ENCODE results near the gene MMD.

MMD gene

GRCh38 chr17:55363033-55363432 lies 58.6 kb downstream of the MMD start:
- H2AK5ac ChIP-seq (ENCODE audit: low read length): no peak overlapping the region
- no peak overlapping the region for H2BK120ac ChIP-seq (ENCODE audit: insufficient read depth, low read length, poor library complexity)
- no peaks in the 10 kb centered on the region for H3K79me1 ChIP-seq (ENCODE audit: low read length)

DNA sequence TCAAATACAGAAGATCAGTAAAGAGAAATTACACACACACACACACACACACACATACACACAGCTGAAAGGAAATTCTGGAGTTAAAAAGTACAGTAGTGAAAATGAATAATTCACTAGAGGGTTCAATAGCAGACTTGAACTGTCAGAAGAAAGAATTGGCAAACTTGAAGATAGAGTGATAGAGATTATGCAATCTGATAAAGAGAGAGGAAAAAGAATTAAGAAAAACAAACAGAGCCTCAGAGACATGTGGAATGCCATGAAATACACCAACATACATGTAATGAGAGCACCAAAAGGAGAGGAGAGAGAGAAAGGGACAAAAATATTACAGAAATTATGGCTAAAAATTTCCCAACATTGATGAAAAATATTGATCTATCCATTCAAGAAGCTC lies 60.7 kb downstream of the MMD start:
- Histone ChIP-seq H3K18ac (ENCODE audit: low read length) (no peak overlapping the region), H3K79me1 (ENCODE audit: low read length) (no peaks in the 10 kb centered on the region), H3K9me3 (ENCODE audit: insufficient read depth, low read depth, low read length) (no peaks in the 10 kb centered on the region), H4K91ac (ENCODE audit: low read depth, low read length) (no peak overlapping the region), H2BK120ac (ENCODE audit: insufficient read depth, low read length, poor library complexity) (no peak overlapping the region), H2AFZ (ENCODE audit: insufficient read depth, low read length, poor library complexity) (no peak overlapping the region), H3K4me3 (ENCODE audit: low read depth, low read length) (no peak overlapping the region), H2AK5ac (ENCODE audit: low read length) (no peak overlapping the region), H2BK5ac (ENCODE audit: low read depth, low read length, poor library complexity) (no peak overlapping the region), H3K36me3 (ENCODE audit: control insufficient read depth in 1 of 2, insufficient read depth in 2 of 2, low read length in 2 of 2) (no peaks in the 10 kb centered on the region), H3K9ac (ENCODE audit: low read length) (no peak overlapping the region), H3K79me2 (ENCODE audit: control insufficient read depth, insufficient read depth, low read length, poor library complexity) (no peaks in the 10 kb centered on the region), H4K8ac (ENCODE audit: low read depth, low read length) (no peak overlapping the region), H3K4me2 (ENCODE audit: low read length) (no peak overlapping the region), H3K4ac (ENCODE audit: low read depth, low read length) (no peak overlapping the region), H2BK12ac (ENCODE audit: low read length) (no peak overlapping the region), H3K27me3 (ENCODE audit: insufficient read depth, low read length) (no peaks in the 10 kb centered on the region), H3K14ac (ENCODE audit: low read length) (no peak overlapping the region), H3K27ac (ENCODE audit: low read depth, low read length) (no peak overlapping the region), H4K12ac (ENCODE audit: low read depth, low read length) (no peak overlapping the region), H3K4me1 (ENCODE audit: control insufficient read depth in 1 of 2, insufficient read depth in 2 of 2, low read length in 2 of 2) (no peaks in the 10 kb centered on the region), H3K23ac (ENCODE audit: low read length) (no peak overlapping the region)
- DNase-seq: no peak

More at GRCh38 chr17:55363033-55363432, 58.6 kb downstream of the MMD start:
- H3K4me3 ChIP-seq (ENCODE audit: low read depth, low read length): no peak overlapping the region
- DNase-seq: no peak
- H3K18ac ChIP-seq (ENCODE audit: low read length): no peak overlapping the region
- H4K12ac ChIP-seq (ENCODE audit: low read depth, low read length): no peak overlapping the region
- H3K4me2 ChIP-seq (ENCODE audit: low read length): no peak overlapping the region
- no peak overlapping the region for H4K8ac ChIP-seq (ENCODE audit: low read depth, low read length)
- H3K27ac ChIP-seq (ENCODE audit: low read depth, low read length): no peak overlapping the region
- no peaks in the 10 kb centered on the region for H3K36me3 ChIP-seq (ENCODE audit: control insufficient read depth in 1 of 2, insufficient read depth in 2 of 2, low read length in 2 of 2)
- no peaks in the 10 kb centered on the region for H3K4me1 ChIP-seq (ENCODE audit: control insufficient read depth in 1 of 2, insufficient read depth in 2 of 2, low read length in 2 of 2)
- H3K14ac ChIP-seq (ENCODE audit: low read length): no peak overlapping the region
- no peak overlapping the region for H3K4ac ChIP-seq (ENCODE audit: low read depth, low read length)
- H2AFZ ChIP-seq (ENCODE audit: insufficient read depth, low read length, poor library complexity): no peak overlapping the region
- H3K79me2 ChIP-seq (ENCODE audit: control insufficient read depth, insufficient read depth, low read length, poor library complexity): no peaks in the 10 kb centered on the region
- no peak overlapping the region for H3K9ac ChIP-seq (ENCODE audit: low read length)
- no peaks in the 10 kb centered on the region for H3K27me3 ChIP-seq (ENCODE audit: insufficient read depth, low read length)
- H3K9me3 ChIP-seq (ENCODE audit: insufficient read depth, low read depth, low read length): no peaks in the 10 kb centered on the region
- no peak overlapping the region for H2BK5ac ChIP-seq (ENCODE audit: low read depth, low read length, poor library complexity)
- H2BK12ac ChIP-seq (ENCODE audit: low read length): no peak overlapping the region
- WGBS (ENCODE audit: extremely low coverage, insufficient coverage, insufficient read length): no CpG with 5 or more reads among the region's 1 CpG
- no peak overlapping the region for H4K91ac ChIP-seq (ENCODE audit: low read depth, low read length)
- H3K23ac ChIP-seq (ENCODE audit: low read length): no peak overlapping the region

- Histone ChIP-seq H4K12ac (ENCODE audit: low read depth, low read length) (no peak overlapping the region), H3K79me2 (ENCODE audit: control insufficient read depth, insufficient read depth, low read length, poor library complexity) (no peaks in the 10 kb centered on the region), H3K27me3 (ENCODE audit: insufficient read depth, low read length) (no peaks in the 10 kb centered on the region), H3K9ac (ENCODE audit: low read length) (no peak overlapping the region), H2BK120ac (ENCODE audit: insufficient read depth, low read length, poor library complexity) (no peak overlapping the region), H2AFZ (ENCODE audit: insufficient read depth, low read length, poor library complexity) (no peak overlapping the region), H3K4me1 (ENCODE audit: control insufficient read depth in 1 of 2, insufficient read depth in 2 of 2, low read length in 2 of 2) (no peaks in the 10 kb centered on the region), H2AK5ac (ENCODE audit: low read length) (no peak overlapping the region), H3K14ac (ENCODE audit: low read length) (no peak overlapping the region), H3K79me1 (ENCODE audit: low read length) (no peaks in the 10 kb centered on the region), H3K9me3 (ENCODE audit: insufficient read depth, low read depth, low read length) (no peaks in the 10 kb centered on the region), H3K27ac (ENCODE audit: low read depth, low read length) (no peak overlapping the region), H2BK5ac (ENCODE audit: low read depth, low read length, poor library complexity) (no peak overlapping the region), H3K4me2 (ENCODE audit: low read length) (no peak overlapping the region), H3K18ac (ENCODE audit: low read length) (no peak overlapping the region), H3K36me3 (ENCODE audit: control insufficient read depth in 1 of 2, insufficient read depth in 2 of 2, low read length in 2 of 2) (no peaks in the 10 kb centered on the region), H2BK12ac (ENCODE audit: low read length) (no peak overlapping the region), H4K8ac (ENCODE audit: low read depth, low read length) (no peak overlapping the region), H3K4ac (ENCODE audit: low read depth, low read length) (no peak overlapping the region), H3K4me3 (ENCODE audit: low read depth, low read length) (no peak overlapping the region), H3K23ac (ENCODE audit: low read length) (no peak overlapping the region), H4K91ac (ENCODE audit: low read depth, low read length) (no peak overlapping the region)
- whole genome bisulfite sequencing (ENCODE audit: extremely low coverage, insufficient coverage, insufficient read length): no CpG with 5 or more reads among the region's 3 CpGs
- peak; percentile 75 to 92 for DNase-seq
Measured at GRCh38 chr17:55356434-55357328, 65.0 kb downstream of the MMD start.

DNA sequence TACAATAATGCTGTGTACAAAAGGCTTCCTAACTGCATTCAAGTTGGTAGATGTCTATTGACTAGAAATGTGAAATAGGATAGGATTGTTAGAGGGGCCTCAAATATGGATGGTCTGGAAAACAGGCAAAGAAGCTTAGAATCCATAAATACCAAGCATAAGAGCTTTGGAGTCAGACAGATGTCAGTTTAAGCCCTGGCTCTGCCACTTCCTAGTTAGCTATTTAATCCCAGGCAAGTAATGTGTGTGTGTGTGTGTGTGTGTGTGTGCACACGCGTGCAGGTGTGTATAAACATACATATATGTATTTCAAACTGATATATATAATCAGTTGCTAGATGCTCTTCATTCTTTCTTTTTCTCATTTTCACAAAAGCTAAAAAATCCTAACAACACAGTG lies 66.7 kb downstream of the MMD start:
- H3K14ac ChIP-seq (ENCODE audit: low read length): no peak overlapping the region
- H3K79me1 ChIP-seq (ENCODE audit: low read length): no peaks in the 10 kb centered on the region
- no peak overlapping the region for H3K27ac ChIP-seq (ENCODE audit: low read depth, low read length)
- no peak overlapping the region for H2BK120ac ChIP-seq (ENCODE audit: insufficient read depth, low read length, poor library complexity)
- no peaks in the 10 kb centered on the region for H3K79me2 ChIP-seq (ENCODE audit: control insufficient read depth, insufficient read depth, low read length, poor library complexity)
- H3K27me3 ChIP-seq (ENCODE audit: insufficient read depth, low read length): no peaks in the 10 kb centered on the region
- no peak overlapping the region for H3K4ac ChIP-seq (ENCODE audit: low read depth, low read length)
- H3K9me3 ChIP-seq (ENCODE audit: insufficient read depth, low read depth, low read length): no peaks in the 10 kb centered on the region
- H3K36me3 ChIP-seq (ENCODE audit: control insufficient read depth in 1 of 2, insufficient read depth in 2 of 2, low read length in 2 of 2): no peaks in the 10 kb centered on the region
- H3K4me2 ChIP-seq (ENCODE audit: low read length): no peak overlapping the region
- H2BK12ac ChIP-seq (ENCODE audit: low read length): no peak overlapping the region
- no peak overlapping the region for H4K91ac ChIP-seq (ENCODE audit: low read depth, low read length)
- no peak overlapping the region for H4K8ac ChIP-seq (ENCODE audit: low read depth, low read length)
- no peak overlapping the region for H2AFZ ChIP-seq (ENCODE audit: insufficient read depth, low read length, poor library complexity)
- no peak overlapping the region for H3K23ac ChIP-seq (ENCODE audit: low read length)
- H2AK5ac ChIP-seq (ENCODE audit: low read length): no peak overlapping the region
- no peaks in the 10 kb centered on the region for H3K4me1 ChIP-seq (ENCODE audit: control insufficient read depth in 1 of 2, insufficient read depth in 2 of 2, low read length in 2 of 2)
- WGBS (ENCODE audit: extremely low coverage, insufficient coverage, insufficient read length): no CpG with 5 or more reads among the region's 2 CpGs
- H3K4me3 ChIP-seq (ENCODE audit: low read depth, low read length): no peak overlapping the region
- DNase-seq: no peak
- H2BK5ac ChIP-seq (ENCODE audit: low read depth, low read length, poor library complexity): no peak overlapping the region
- H4K12ac ChIP-seq (ENCODE audit: low read depth, low read length): no peak overlapping the region
- H3K18ac ChIP-seq (ENCODE audit: low read length): no peak overlapping the region
- H3K9ac ChIP-seq (ENCODE audit: low read length): no peak overlapping the region
